Gastroesophageal sphincter (tissue), 4 donors: ENCODE measurements around the gene MAP1LC3B. TPM values are rescaled to one million over a fixed set of nuclear protein-coding genes. Genes with fewer than 3 reads are reported as not detected.
"Not testable (repeated sequence)": the region's sequence is repeated elsewhere in the genome, so short reads cannot be mapped to it uniquely, and the experiment has no call there.

Experiments used
- ATAC-seq: fragments of 150-250 bp; one replicate; pipeline ENCODE4 v1.9.1; 2016; ENCODE audit warnings: mild to moderate bottlenecking, moderate library complexity
- H3K27ac ChIP-seq, 4 donors: fragments of 200-600 bp; sonication (generic) in 3 of 4; 1 replicate in 3 of 4; 2 replicates in 1 of 4; pipeline ENCODE4 v1.5.1; 2016 to 2019
- H3K27me3 ChIP-seq: fragments of 200-600 bp; sonication (generic); one replicate; pipeline ENCODE4 v1.5.1; 2019
- H3K36me3 ChIP-seq, 2 donors: fragments of 200-600 bp; sonication (generic); one replicate each; pipeline ENCODE4 v1.5.1; 2019; ENCODE audit warnings: control low read depth in 1 of 2
- H3K4me1 ChIP-seq, 3 donors: fragments of 200-600 bp; sonication (generic); 1 replicate in 2 of 3; 2 replicates in 1 of 3; pipeline ENCODE4 v1.5.1; 2016 to 2019; ENCODE audit warnings: control low read depth in 2 of 3
- H3K4me3 ChIP-seq, 2 donors: fragments of 200-600 bp; sonication (generic); one replicate each; pipeline ENCODE4 v1.5.1; 2019; ENCODE audit warnings: mild to moderate bottlenecking in 1 of 2, moderate library complexity in 1 of 2
- H3K9me3 ChIP-seq, 3 donors: fragments of 200-600 bp; sonication (generic); one replicate each; pipeline ENCODE4 v1.5.1; 2017 to 2019; ENCODE audit warnings: control low read depth in 2 of 3
- EP300 ChIP-seq: sonication (generic); formaldehyde crosslinking; IDR thresholded peaks from one replicate; pipeline ENCODE4 v1.6.1; 2017; ENCODE audit warnings: antibody characterized with exemption, mild to moderate bottlenecking
- POLR2A ChIP-seq, 2 donors: fragments of 450-650 bp; IDR thresholded peaks; one replicate each; pipeline ENCODE4 v1.6.1; 2017; ENCODE audit warnings: antibody characterized with exemption in 2 of 2, mild to moderate bottlenecking in 2 of 2, moderate library complexity in 1 of 2
- POLR2AphosphoS5 ChIP-seq: sonication (generic); formaldehyde crosslinking; IDR thresholded peaks from one replicate; pipeline ENCODE4 v1.6.1; 2017; ENCODE audit warnings: antibody characterized with exemption
- WGBS, 2 donors: methylation state at CpG; one replicate each; pipeline ENCODE4 v1.1.5; 2018; ENCODE audit warnings: low coverage in 1 of 2; 5-methylcytosine and 5-hydroxymethylcytosine counted together
- total RNA-seq, 4 donors: library from RNA; depleted of rRNA; stranded (reverse); fragments of >200 nt; gene quantifications; one replicate each; pipeline ENCODE4 v1.1.0, GENCODE V29; 2016
- TF ChIP-seq, protein P1 (sequence below), 4 experiments: fragments of 200-600 bp in 2 of 4; fragments of 450-650 bp in 2 of 4; sonication (generic) in 1 of 4; IDR thresholded peaks; one replicate each; pipeline ENCODE4 v1.5.1; 2017 to 2019; ENCODE audit warnings: antibody characterized with exemption in 4 of 4, mild to moderate bottlenecking in 2 of 4, moderate library complexity in 2 of 4

Gene MAP1LC3B
- total RNA-seq, 4 donors from 2014 or later = 53.9 to 64.8 (median 57.9) TPM

DNA sequence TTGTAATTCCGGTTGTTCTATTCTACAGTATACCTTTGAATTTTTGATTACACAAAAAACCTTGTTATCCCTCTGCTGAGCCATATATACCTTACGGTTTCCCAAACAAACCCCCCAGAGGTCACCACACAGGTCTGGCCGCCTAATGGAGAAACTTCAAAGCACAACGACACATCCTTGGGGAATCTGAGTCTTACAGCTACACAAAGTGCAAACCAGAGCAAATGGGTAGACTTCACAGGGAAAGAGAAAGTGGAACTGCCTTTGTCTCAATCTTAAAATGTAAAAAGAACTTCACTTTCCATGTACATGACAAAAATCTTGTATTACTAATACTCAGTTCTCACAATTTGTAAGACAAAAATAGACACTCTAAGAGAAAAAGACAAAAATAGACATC lies 11.3 kb upstream of the MAP1LC3B start:
- WGBS, 2 donors = 27 to 52% methylated on average over 4 of the region's 4 CpGs
- H3K27me3 ChIP-seq = no peaks in the 10 kb centered on the region
- no peak for TF ChIP-seq EP300
- no peak for TF ChIP-seq POLR2AphosphoS5
- TF ChIP-seq, protein P1, sequence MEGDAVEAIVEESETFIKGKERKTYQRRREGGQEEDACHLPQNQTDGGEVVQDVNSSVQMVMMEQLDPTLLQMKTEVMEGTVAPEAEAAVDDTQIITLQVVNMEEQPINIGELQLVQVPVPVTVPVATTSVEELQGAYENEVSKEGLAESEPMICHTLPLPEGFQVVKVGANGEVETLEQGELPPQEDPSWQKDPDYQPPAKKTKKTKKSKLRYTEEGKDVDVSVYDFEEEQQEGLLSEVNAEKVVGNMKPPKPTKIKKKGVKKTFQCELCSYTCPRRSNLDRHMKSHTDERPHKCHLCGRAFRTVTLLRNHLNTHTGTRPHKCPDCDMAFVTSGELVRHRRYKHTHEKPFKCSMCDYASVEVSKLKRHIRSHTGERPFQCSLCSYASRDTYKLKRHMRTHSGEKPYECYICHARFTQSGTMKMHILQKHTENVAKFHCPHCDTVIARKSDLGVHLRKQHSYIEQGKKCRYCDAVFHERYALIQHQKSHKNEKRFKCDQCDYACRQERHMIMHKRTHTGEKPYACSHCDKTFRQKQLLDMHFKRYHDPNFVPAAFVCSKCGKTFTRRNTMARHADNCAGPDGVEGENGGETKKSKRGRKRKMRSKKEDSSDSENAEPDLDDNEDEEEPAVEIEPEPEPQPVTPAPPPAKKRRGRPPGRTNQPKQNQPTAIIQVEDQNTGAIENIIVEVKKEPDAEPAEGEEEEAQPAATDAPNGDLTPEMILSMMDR (IDR thresholded peaks at IDR 0.05) = no peak
- TF ChIP-seq POLR2A (IDR thresholded peaks at IDR 0.05) = no peak
- no peak for ATAC-seq
- no peaks in the 10 kb centered on the region for H3K36me3 ChIP-seq
- peak overlapping the region; percentile 82 to 89 for H3K4me3 ChIP-seq
- H3K4me1 ChIP-seq = peaks cover 0 to 78% (median 27%) of the 10 kb centered on the region in 3 donors
- peak overlapping the region; percentile 30 to 99 (median 84) for H3K27ac ChIP-seq
- H3K9me3 ChIP-seq = no peaks in the 10 kb centered on the region

DNA sequence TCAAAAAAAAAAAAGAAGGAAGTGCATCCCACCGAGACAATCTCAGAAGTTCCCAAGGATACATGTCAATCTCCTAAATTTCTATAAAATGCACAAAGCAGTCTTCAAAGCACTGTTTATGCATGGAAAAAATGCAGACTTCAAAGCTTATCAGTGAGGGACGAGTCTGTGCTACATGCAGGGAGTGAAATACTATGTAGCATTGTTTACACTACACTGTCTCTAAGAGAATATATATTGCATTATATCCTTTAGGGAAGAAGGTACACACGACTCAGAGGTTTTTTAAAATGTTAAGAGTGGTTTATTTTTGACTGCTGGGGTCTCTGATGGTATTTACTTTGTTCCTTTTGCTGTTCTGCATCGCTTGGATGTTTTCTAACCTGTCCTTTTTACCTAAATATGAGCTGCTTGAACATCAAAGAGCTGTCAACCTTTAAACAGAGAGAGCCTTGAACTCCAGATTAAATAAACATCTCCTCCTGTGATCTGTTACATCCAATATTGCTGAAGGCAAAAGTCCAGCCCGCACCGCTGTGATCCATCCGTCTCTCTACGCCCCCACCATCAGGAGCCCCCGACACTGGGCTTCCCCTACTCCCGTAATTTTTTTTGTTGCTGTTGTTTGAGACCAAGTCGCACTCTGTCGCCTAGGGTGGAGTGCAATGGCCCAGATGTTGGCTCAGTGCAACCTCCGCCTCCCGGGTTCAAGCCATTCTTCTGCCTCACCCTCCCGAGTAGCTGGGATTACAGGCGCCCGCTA lies 9.9 kb upstream of the MAP1LC3B start:
- TF ChIP-seq, protein P1 (IDR thresholded peaks at IDR 0.05) = no peak
- TF ChIP-seq POLR2AphosphoS5 = no peak
- TF ChIP-seq POLR2A (IDR thresholded peaks at IDR 0.05) = no peak
- TF ChIP-seq EP300 = no peak
- Histone ChIP-seq H3K9me3 (no peaks in the 10 kb centered on the region), H3K4me3 (peak overlapping the region; percentile 82 to 89), H3K27ac (peak overlapping the region; percentile 70 to 99 (median 96)), H3K4me1 (peaks cover 0 to 72% (median 26%) of the 10 kb centered on the region in 3 donors), H3K36me3 (no peaks in the 10 kb centered on the region), H3K27me3 (no peaks in the 10 kb centered on the region)
- ATAC-seq = no peak
- WGBS, 2 donors = 8 to 17% methylated on average over 5 to 16 of the region's 17 CpGs

DNA sequence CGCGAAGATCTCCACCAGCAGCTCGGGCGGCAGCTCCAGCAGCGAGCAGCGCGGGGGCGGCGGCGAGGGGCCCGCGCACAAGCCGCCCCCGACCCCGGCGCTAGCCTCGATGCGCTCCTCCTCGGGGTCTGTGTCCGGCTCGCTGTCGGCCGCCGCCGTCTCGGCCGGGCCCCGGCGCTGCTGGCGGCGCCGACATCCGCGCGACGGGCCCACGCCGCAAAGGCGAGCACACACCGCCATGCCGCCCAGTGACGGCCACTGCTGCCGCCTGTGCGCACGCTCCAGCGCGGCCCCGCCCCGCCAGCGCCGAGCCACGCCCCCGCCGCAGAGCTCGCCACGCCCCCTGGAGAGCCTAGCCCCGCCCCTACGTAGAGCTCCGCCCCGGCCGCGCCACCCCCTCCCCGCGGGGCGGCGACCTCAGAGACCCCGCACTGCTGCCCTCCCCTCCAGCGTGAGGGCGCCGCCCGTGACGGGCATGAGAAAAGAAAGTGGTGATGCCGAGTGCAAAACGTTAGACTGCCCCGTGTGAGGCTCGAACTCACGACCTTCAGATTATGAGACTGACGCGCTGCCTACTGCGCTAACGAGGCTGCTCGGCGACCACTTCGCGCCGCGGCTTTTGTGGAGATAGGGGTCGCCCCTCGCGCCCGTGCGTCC lies 8.5 kb upstream of the MAP1LC3B start, which contains the start of gene FBXO31:
TSS of gene FBXO31 (minus strand) at position 272 of the 657 bp plus-strand sequence. CDS start at position 240, 32 bp downstream.
- TF ChIP-seq, protein P1 (IDR thresholded peaks at IDR 0.05) = peak in 1 of 4 experiments; percentile 14
- TF ChIP-seq POLR2A (IDR thresholded peaks at IDR 0.05) = peak; percentile 93 to 97
- TF ChIP-seq EP300 = no peak
- peak; percentile 80 for TF ChIP-seq POLR2AphosphoS5
- H3K4me3 ChIP-seq = peak within 1 kb of the TSS; percentile 82 to 89
- H3K27me3 ChIP-seq = no peaks in the 10 kb centered on the region
- no peaks in the 10 kb centered on the region for H3K9me3 ChIP-seq
- no peaks in the 10 kb centered on the region for H3K36me3 ChIP-seq
- H3K27ac ChIP-seq = peak within 1 kb of the TSS; percentile 70 to 99 (median 96)
- WGBS, 2 donors = no CpG with 5 or more reads among the region's 92 CpGs
- ATAC-seq = peak; percentile 77
- peaks cover 0 to 71% (median 34%) of the 10 kb centered on the region in 3 donors for H3K4me1 ChIP-seq

DNA sequence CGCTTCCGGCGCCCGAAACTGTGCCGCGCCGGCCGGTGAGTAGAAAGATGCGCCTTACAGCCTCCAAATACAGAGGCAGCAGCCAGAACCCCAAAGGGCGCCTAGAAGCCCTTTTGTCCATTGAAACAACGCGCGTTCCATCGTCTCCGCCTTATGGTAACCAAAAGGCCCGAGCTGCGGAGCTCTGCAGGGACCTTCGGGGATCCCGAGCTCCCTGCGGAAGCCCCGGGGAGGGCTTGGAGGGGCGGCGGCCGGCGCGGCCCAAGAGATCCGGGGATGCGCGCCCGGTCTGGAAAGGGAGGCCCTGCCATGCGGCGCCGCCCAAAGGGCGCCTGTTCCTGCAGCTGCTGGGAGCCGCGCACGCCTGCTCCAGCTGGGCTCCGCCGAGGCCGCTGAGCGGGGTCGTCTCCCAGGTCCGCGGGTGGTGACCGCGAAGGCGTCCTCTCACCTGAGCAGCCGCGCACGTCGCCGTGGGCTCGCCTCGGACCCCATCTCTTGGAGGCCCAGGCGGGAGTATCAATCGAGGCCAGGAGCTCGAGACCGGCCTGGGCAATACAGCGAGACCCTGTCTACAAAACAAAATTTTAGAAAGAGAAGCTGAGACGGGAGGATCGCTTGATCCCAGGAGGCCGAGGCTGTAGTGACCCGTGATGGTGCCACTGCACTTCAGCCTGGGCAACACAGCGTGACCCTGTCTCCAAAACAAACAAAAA lies 7.8 kb upstream of the MAP1LC3B start:
- peaks cover 0 to 71% (median 30%) of the 10 kb centered on the region in 3 donors for H3K4me1 ChIP-seq
- no peaks in the 10 kb centered on the region for H3K27me3 ChIP-seq

DNA sequence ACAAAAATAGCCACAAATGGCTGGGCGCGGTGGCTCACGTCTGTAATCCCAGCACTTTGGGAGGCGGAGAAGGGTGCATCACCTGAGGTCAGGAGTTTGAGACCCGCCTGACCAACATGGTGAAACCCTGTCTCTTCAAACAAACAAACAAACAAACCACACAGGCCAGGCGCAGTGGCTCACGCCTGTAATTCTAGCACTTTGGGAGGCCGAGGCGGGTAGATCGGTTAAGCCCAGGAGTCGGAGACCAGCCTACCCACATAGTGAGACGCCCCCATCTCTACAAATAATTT lies 7.3 kb upstream of the MAP1LC3B start:
- peaks cover 0 to 68% (median 27%) of the 10 kb centered on the region in 3 donors for H3K4me1 ChIP-seq
- peak overlapping the region; percentile 70 to 99 (median 96) for H3K27ac ChIP-seq
- 64 to 93% methylated on average over 3 to 5 of the region's 12 CpGs for WGBS, 2 donors

More for the DNA sequence above, 7.8 kb upstream of the MAP1LC3B start:
- no peaks in the 10 kb centered on the region for H3K9me3 ChIP-seq
- 27 to 38% methylated on average over 6 to 7 of the region's 64 CpGs for WGBS, 2 donors
- peak; percentile 35 for TF ChIP-seq POLR2AphosphoS5
- TF ChIP-seq, protein P1 (IDR thresholded peaks at IDR 0.05) = no peak
- peak overlapping the region; percentile 82 to 89 for H3K4me3 ChIP-seq
- no peaks in the 10 kb centered on the region for H3K36me3 ChIP-seq
- peak; percentile 4 for ATAC-seq
- peak overlapping the region; percentile 70 to 99 (median 96) for H3K27ac ChIP-seq

More for the DNA sequence above, 7.3 kb upstream of the MAP1LC3B start:
- ATAC-seq, H3K36me3 ChIP-seq, H3K9me3 ChIP-seq, H3K27me3 ChIP-seq: not testable (repeated sequence)
- H3K4me3 ChIP-seq = peak overlapping the region in 1 of 2 donors; percentile 89
